SK-N-SH (cell line): ENCODE measurements around the gene TLDC2. TPM values are rescaled to one million over a fixed set of nuclear protein-coding genes. Genes with fewer than 3 reads are reported as not detected.

Experiments
- CTCF ChIA-PET: fragments of 300-600, 350-600 bp; formaldehyde crosslinking; extraction: SDS; loops from one replicate; lab custom pipeline; 2021; lab: Yijun Ruan, JAX
- POLR2A ChIA-PET: fragments of 350-600 bp; sonication (Branson Sonifier 250); formaldehyde crosslinking; extraction: SDS; loops from one replicate; lab custom pipeline; 2020; ENCODE audit warnings: antibody characterized with exemption, inconsistent platforms; lab: Yijun Ruan, JAX
- DNase-seq: peaks from one replicate; pipeline ENCODE4 v3.0.0; 2012
- H2AFZ ChIP-seq: fragments of 200-600 bp; sonication (generic); 2 replicates; pipeline ENCODE4 v1.8.1; 2016; ENCODE audit warnings: antibody characterized with exemption, mild to moderate bottlenecking, low read depth
- H3F3A ChIP-seq: fragments of 200-600 bp; sonication (generic); replicated peaks from 2 replicates; pipeline ENCODE3; 2016; ENCODE audit warnings: antibody characterized with exemption, mild to moderate bottlenecking; ENCODE audit not compliant: insufficient read depth
- H3K27ac ChIP-seq, 2 experiments: fragments of 200-500 bp in 1 of 2; fragments of 200-600 bp in 1 of 2; sonication (Bioruptor generic) in 1 of 2; sonication (generic), shearing (Covaris generic) in 1 of 2; 2 replicates each; pipeline versions ENCODE4 v1.5.1 to v1.6.1; 2014 to 2016; ENCODE audit warnings: low read depth in 2 of 2, inconsistent platforms in 1 of 2, low read length in 1 of 2, mild to moderate bottlenecking in 1 of 2, mixed read lengths in 1 of 2
- H3K27me3 ChIP-seq: fragments of 200-600 bp; sonication (generic), shearing (Covaris generic); 2 replicates; pipeline ENCODE4 v1.6.1; 2016; ENCODE audit warnings: mixed run types; ENCODE audit not compliant: insufficient read depth
- H3K36me3 ChIP-seq, 2 experiments: fragments of 200-500 bp in 1 of 2; fragments of 200-600 bp in 1 of 2; sonication (Bioruptor generic) in 1 of 2; sonication (generic) in 1 of 2; replicated peaks in 1 of 2; 2 replicates each; pipeline versions ENCODE3 to v1.5.1; 2014 to 2016; ENCODE audit warnings: low read length in 1 of 2, mild to moderate bottlenecking in 1 of 2; ENCODE audit not compliant: insufficient read depth in 2 of 2, control insufficient read depth in 1 of 2
- H3K4me1 ChIP-seq, 2 experiments: fragments of 200-500 bp in 1 of 2; fragments of 200-600 bp in 1 of 2; sonication (Bioruptor generic) in 1 of 2; sonication (generic), shearing (Covaris generic) in 1 of 2; 2 replicates each; pipeline versions ENCODE4 v1.5.1 to v1.6.1; 2014 to 2016; ENCODE audit warnings: low read depth in 1 of 2, low read length in 1 of 2, mixed run types in 1 of 2; ENCODE audit not compliant: insufficient read depth in 2 of 2, control insufficient read depth in 1 of 2
- H3K4me2 ChIP-seq: fragments of 200-600 bp; sonication (generic), shearing (Covaris generic); 2 replicates; pipeline ENCODE4 v1.6.1; 2017; ENCODE audit warnings: mixed run types
- H3K4me3 ChIP-seq, 2 experiments: fragments of 200-500 bp in 1 of 2; fragments of 200-600 bp in 1 of 2; sonication (Bioruptor generic) in 1 of 2; sonication (generic), shearing (Covaris generic) in 1 of 2; 2 replicates each; pipeline versions ENCODE4 v1.5.1 to v1.8.1; 2014 to 2016; ENCODE audit warnings: low read depth in 2 of 2, inconsistent platforms in 1 of 2, low read length in 1 of 2, mild to moderate bottlenecking in 1 of 2, mixed read lengths in 1 of 2, moderate library complexity in 1 of 2
- H3K79me2 ChIP-seq: fragments of 200-600 bp; sonication (generic); 2 replicates; pipeline ENCODE4 v1.8.1; 2017; ENCODE audit warnings: mild to moderate bottlenecking; ENCODE audit not compliant: insufficient read depth
- H3K9ac ChIP-seq: fragments of 200-600 bp; sonication (generic); 2 replicates; pipeline ENCODE4 v1.6.1; 2017; ENCODE audit warnings: mixed run types
- H3K9me2 ChIP-seq: fragments of 200-600 bp; sonication (generic); 2 replicates; pipeline ENCODE4 v1.6.1; 2017; ENCODE audit warnings: mixed run types
- H3K9me3 ChIP-seq: fragments of 200-600 bp; sonication (generic); 2 replicates; pipeline ENCODE4 v1.6.1; 2017; ENCODE audit warnings: mixed run types, mild to moderate bottlenecking, moderate library complexity
- H4K20me1 ChIP-seq: fragments of 200-600 bp; sonication (generic); 2 replicates; pipeline ENCODE4 v1.6.1; 2017; ENCODE audit warnings: mild to moderate bottlenecking, mixed run types; ENCODE audit not compliant: insufficient read depth
- CHD2 ChIP-seq: fragments of 150-350 bp; IDR thresholded peaks from 2 replicates; pipeline ENCODE4 v1.6.1; 2018; ENCODE audit warnings: low read length; ENCODE audit not compliant: partially characterized antibody
- ELF1 ChIP-seq: IDR thresholded peaks from 2 replicates; pipeline ENCODE4 v1.4.0; 2012
- EP300 ChIP-seq, 2 experiments: IDR thresholded peaks; 2 replicates each; pipeline versions ENCODE4 v1.4.0 to v1.6.1; 2012; ENCODE audit warnings: borderline replicate concordance in 1 of 2, low read depth in 1 of 2, low read length in 1 of 2
- EZH2phosphoT487 ChIP-seq: fragments of 200-600 bp; sonication (generic); IDR thresholded peaks from 2 replicates; pipeline ENCODE4 v1.6.1; 2017; ENCODE audit warnings: low read depth, mixed run types, mild to moderate bottlenecking, antibody characterized with exemption, moderate library complexity, borderline replicate concordance
- FOSL2 ChIP-seq: IDR thresholded peaks from 2 replicates; pipeline ENCODE4 v1.4.0; 2012; ENCODE audit warnings: low read depth, mild to moderate bottlenecking, moderate library complexity, borderline replicate concordance
- FOXJ3 ChIP-seq: sonication (generic); formaldehyde crosslinking; IDR thresholded peaks from 2 replicates; pipeline ENCODE4 v1.5.1; 2020; ENCODE audit warnings: mild to moderate bottlenecking, missing genetic modification reagents
- FOXM1 ChIP-seq: IDR thresholded peaks from 2 replicates; pipeline ENCODE4 v1.4.0; 2012; ENCODE audit warnings: low read depth, mild to moderate bottlenecking
- GABPA ChIP-seq: IDR thresholded peaks from 2 replicates; pipeline ENCODE4 v1.4.0; 2012; ENCODE audit warnings: low read depth, mild to moderate bottlenecking
- GATA2 ChIP-seq: sonication (generic); formaldehyde crosslinking; IDR thresholded peaks from 2 replicates; pipeline ENCODE4 v1.5.0; 2020; ENCODE audit warnings: mild to moderate bottlenecking, missing genetic modification reagents
- MAX ChIP-seq: IDR thresholded peaks from 2 replicates; pipeline ENCODE4 v1.4.0; 2012; ENCODE audit warnings: low read depth
- MXI1 ChIP-seq: IDR thresholded peaks from 2 replicates; pipeline ENCODE4 v1.6.1; 2012; ENCODE audit warnings: mild to moderate bottlenecking, low read depth, low read length, improper control_type of control experiment
- NFIC ChIP-seq: IDR thresholded peaks from 2 replicates; pipeline ENCODE4 v1.4.0; 2012; ENCODE audit warnings: borderline replicate concordance
- NRF1 ChIP-seq: IDR thresholded peaks from 2 replicates; pipeline ENCODE4 v1.6.1; 2012; ENCODE audit warnings: low read depth, mild to moderate bottlenecking, low read length
- POLR2AphosphoS5 ChIP-seq: IDR thresholded peaks from 2 replicates; pipeline ENCODE4 v1.6.1; 2012; ENCODE audit warnings: low read depth, low read length
- RXRA ChIP-seq: IDR thresholded peaks from 2 replicates; pipeline ENCODE4 v1.4.0; 2012; ENCODE audit warnings: low read depth, mild to moderate bottlenecking, borderline replicate concordance
- SIN3A ChIP-seq: IDR thresholded peaks from 2 replicates; pipeline ENCODE4 v1.6.1; 2012; ENCODE audit warnings: low read depth, mild to moderate bottlenecking, low read length, moderate library complexity, borderline replicate concordance
- SMC3 ChIP-seq: IDR thresholded peaks from 2 replicates; pipeline ENCODE4 v1.6.1; 2012; ENCODE audit warnings: low read depth, low read length, improper control_type of control experiment
- TAF1 ChIP-seq: IDR thresholded peaks from 2 replicates; pipeline ENCODE4 v1.6.1; 2012; ENCODE audit warnings: low read depth, mild to moderate bottlenecking, low read length, moderate library complexity, borderline replicate concordance
- TCF12 ChIP-seq: IDR thresholded peaks from 2 replicates; pipeline ENCODE4 v1.4.0; 2012
- YY1 ChIP-seq: IDR thresholded peaks from 2 replicates; pipeline ENCODE4 v1.4.0; 2012; ENCODE audit warnings: low read depth, mild to moderate bottlenecking
- ZBTB33 ChIP-seq: IDR thresholded peaks from 2 replicates; pipeline ENCODE4 v1.4.0; 2012; ENCODE audit warnings: low read depth, borderline replicate concordance
- WGBS: methylation state at CpG from one replicate; pipeline ENCODE4 v1.1.6; 2017; ENCODE audit warnings: low lambda C conversion rate; 5-methylcytosine and 5-hydroxymethylcytosine counted together
- polyA plus RNA-seq, 3 experiments: library from polyadenylated mRNA; depleted of rRNA; stranded (reverse); fragments of >200 nt; gene quantifications; 2 replicates each; pipeline ENCODE4 v1.2.3, GENCODE V29; 2012
- TF ChIP-seq, protein P1 (sequence below): IDR thresholded peaks from 2 replicates; pipeline ENCODE4; 2012
- TF ChIP-seq, protein P2 (sequence below): fragments of 150-350 bp; IDR thresholded peaks from 2 replicates; pipeline ENCODE4 v1.6.1; 2017; ENCODE audit warnings: antibody characterized with exemption, low read length, low read depth, borderline replicate concordance
- TF ChIP-seq, protein P3 (sequence below): fragments of 200-600 bp; sonication (generic); IDR thresholded peaks from 2 replicates; pipeline ENCODE4 v1.6.1; 2017; ENCODE audit warnings: antibody characterized with exemption, mild to moderate bottlenecking, moderate library complexity

TLDC2 gene
- polyA plus RNA-seq, 1 of the 3 experiments (the other 2 are of a cell fraction) = 0.02 TPM

GRCh38 chr20:36861875-36862801 lies 13.8 kb upstream of the TLDC2 start:
- peaks cover 0 to 9% of the 10 kb centered on the region in 2 experiments for H3K36me3 ChIP-seq
- peaks cover 22 to 29% of the 10 kb centered on the region in 2 experiments for H3K4me1 ChIP-seq
- no peaks in the 10 kb centered on the region for H3K27me3 ChIP-seq
- no peaks in the 10 kb centered on the region for H3K9me3 ChIP-seq
- CTCF ChIA-PET = interaction anchor here (0.9 to 3.8 kb wide), 12 partner anchors 13 to 256 kb away, joined by 3 to 38 read pairs (median 8); partner anchors contain the start of genes DSN1, NDRG3, RAB5IF and TLDC2
- POLR2A ChIA-PET = interaction anchor here (0.9 to 1.3 kb wide), 3 partner anchors 27 to 88 kb away, joined by 4 to 5 read pairs (median 4); partner anchors contain the start of gene DSN1
- peak overlapping the region; percentile 82 to 83 for H3K27ac ChIP-seq
- H3K4me2 ChIP-seq = peak overlapping the region; percentile 95
- TF ChIP-seq EZH2phosphoT487 (no peak), NRF1 (no peak), ZBTB33 (no peak), FOXM1 (peak; percentile 40; the same call in 1 of the 2 replicates), POLR2AphosphoS5 (peak; percentile 69; the same call in 1 of the 2 replicates), CHD2 (no peak), MAX (peak; percentile 85), FOXJ3 (CRISPR knock-in tag) (no peak), ELF1 (peak; percentile 71), GATA2 (CRISPR knock-in tag) (no peak), SIN3A (peak; percentile 92), MXI1 (peak; percentile 97), FOSL2 (no peak), GABPA (peak; percentile 53), TCF12 (peak; percentile 62; the same call in 1 of the 2 replicates), NFIC (peak; percentile 84), YY1 (peak; percentile 63; the same call in 1 of the 2 replicates), EP300 (IDR thresholded peaks at IDR 0.05; ENCODE audit: borderline replicate concordance in 1 of 2, low read depth in 1 of 2, low read length in 1 of 2) (no peak; a peak in 1 of 4 replicates), TAF1 (peak; percentile 80), SMC3 (no peak), RXRA (no peak)
- TF ChIP-seq, protein P1, sequence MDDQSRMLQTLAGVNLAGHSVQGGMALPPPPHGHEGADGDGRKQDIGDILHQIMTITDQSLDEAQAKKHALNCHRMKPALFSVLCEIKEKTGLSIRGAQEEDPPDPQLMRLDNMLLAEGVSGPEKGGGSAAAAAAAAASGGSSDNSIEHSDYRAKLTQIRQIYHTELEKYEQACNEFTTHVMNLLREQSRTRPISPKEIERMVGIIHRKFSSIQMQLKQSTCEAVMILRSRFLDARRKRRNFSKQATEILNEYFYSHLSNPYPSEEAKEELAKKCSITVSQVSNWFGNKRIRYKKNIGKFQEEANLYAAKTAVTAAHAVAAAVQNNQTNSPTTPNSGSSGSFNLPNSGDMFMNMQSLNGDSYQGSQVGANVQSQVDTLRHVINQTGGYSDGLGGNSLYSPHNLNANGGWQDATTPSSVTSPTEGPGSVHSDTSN = peak; percentile 58
- TF ChIP-seq, protein P2, sequence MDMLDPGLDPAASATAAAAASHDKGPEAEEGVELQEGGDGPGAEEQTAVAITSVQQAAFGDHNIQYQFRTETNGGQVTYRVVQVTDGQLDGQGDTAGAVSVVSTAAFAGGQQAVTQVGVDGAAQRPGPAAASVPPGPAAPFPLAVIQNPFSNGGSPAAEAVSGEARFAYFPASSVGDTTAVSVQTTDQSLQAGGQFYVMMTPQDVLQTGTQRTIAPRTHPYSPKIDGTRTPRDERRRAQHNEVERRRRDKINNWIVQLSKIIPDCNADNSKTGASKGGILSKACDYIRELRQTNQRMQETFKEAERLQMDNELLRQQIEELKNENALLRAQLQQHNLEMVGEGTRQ = no peak
- TF ChIP-seq, protein P3, sequence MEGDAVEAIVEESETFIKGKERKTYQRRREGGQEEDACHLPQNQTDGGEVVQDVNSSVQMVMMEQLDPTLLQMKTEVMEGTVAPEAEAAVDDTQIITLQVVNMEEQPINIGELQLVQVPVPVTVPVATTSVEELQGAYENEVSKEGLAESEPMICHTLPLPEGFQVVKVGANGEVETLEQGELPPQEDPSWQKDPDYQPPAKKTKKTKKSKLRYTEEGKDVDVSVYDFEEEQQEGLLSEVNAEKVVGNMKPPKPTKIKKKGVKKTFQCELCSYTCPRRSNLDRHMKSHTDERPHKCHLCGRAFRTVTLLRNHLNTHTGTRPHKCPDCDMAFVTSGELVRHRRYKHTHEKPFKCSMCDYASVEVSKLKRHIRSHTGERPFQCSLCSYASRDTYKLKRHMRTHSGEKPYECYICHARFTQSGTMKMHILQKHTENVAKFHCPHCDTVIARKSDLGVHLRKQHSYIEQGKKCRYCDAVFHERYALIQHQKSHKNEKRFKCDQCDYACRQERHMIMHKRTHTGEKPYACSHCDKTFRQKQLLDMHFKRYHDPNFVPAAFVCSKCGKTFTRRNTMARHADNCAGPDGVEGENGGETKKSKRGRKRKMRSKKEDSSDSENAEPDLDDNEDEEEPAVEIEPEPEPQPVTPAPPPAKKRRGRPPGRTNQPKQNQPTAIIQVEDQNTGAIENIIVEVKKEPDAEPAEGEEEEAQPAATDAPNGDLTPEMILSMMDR = no peak
- H3K4me3 ChIP-seq = peak overlapping the region; percentile 82 to 84
- H3K9ac ChIP-seq = peak overlapping the region; percentile 78
- DNase-seq = peak; percentile 91
- 2% methylated on average over 26 of the region's 45 CpGs for WGBS
- peaks cover 32% of the 10 kb centered on the region for H4K20me1 ChIP-seq
- H3F3A ChIP-seq = peaks cover 20% of the 10 kb centered on the region
- H3K9me2 ChIP-seq = no peaks in the 10 kb centered on the region
- no peak overlapping the region for H2AFZ ChIP-seq
- H3K79me2 ChIP-seq = peaks cover 64% of the 10 kb centered on the region
